GM21528 (cell line): ENCODE results near the gene SLFN5.
A peak's percentile ranks its signal among the peaks of the same experiment; 100 is the strongest.
"Not testable (repeated sequence)": the region's sequence is repeated elsewhere in the genome, so short reads cannot be mapped to it uniquely, and the experiment has no call there.

Experiments
- ATAC-seq: cut with Tn5 transposase; IDR thresholded peaks from one replicate; pipeline ENCODE4 v1.9.1; 2021; ENCODE audit warnings: mild to moderate bottlenecking, moderate library complexity; ENCODE audit not compliant: unreplicated experiment, low FRiP score

The SLFN5 gene

DNA sequence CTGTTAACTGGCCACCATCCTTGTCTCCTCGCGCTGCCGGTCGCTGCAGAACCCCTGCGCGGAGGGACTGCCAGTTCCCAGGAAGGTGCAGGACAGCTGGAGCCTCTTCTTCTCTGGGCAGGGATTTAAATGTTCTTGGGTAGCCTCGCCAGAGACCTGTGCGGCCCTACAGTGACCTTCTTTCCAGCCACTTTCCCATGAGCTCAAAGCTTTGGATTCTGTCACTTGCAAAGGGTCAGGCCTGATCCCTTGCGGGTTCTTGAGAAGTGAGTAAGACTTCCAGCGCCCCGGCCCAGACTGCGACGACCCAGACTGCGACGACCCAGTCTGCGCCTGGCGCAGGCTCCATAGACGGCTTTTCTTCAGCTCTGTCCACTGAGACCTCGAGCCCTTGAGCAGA is 1.4 kb upstream of the SLFN5 start:
- ATAC-seq: no peak

DNA sequence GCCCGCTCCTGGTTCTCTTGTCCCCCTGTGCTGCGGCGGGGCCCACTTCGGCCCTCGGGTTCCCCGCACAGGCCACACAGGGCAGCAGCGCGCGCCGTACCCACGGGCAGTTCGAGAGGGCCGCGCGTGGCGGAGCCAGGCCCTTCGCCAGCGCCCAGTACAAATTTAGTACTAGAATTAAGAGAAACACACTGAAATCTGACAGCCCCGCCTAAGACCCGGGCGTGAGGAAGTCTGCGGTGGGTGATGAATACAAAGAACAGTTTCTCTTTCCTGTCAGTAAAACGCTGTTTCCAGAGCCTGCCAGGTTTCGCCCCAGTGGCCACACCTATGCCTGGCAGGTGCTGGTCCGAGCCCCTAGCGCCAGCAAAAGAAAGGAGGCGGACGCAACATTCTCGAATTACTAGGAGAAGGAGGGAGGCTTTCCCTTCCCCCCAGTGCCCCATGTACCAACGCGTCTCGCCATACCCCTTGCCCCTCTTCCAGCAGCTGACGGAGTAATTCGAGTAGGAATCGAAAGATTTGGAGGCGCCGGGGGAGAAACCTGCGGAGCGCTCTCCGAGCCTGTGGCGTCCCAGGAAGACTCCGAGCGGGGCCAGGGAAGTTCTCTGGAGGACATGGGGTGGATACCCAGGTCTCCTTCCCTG is 591 bp upstream of the SLFN5 start:
- peak; percentile 52 for ATAC-seq

DNA sequence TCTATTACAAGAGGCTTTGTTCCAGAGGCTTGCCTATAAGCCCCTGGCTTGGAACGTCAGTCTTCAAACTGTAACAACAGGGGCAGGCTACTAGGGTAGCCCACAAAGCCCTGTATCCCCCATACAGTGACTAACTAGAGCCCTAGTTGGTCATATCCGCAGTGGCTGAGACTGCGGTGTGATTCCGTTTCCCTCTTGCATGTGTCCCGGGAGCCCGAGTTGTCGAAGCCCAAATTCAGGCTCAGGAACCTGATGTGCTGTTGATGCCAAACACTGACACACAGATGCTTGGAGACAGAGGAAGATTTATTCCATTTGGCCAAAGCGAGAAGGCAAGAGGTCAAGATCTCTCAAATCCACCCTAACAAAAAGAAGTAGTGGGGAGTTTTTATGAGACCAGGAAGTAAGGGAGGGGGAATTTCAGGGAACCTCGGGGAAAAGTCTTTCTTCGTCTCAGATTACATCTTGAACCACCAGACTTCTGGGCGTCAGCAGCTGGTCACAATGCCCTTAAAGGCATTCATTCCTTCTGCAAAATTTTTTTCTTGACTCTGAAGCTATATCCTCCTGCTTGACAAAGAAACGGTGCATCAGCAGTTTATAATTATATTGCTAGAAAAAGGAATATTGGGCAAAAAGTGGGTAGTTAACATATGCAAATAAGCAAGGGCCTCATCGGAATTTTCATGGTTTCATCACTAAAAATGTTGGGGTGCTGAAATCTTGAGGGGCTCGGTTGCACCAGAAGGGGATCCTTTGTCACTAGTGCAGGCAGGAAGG is 879 bp downstream of the SLFN5 start:
- no peak for ATAC-seq

DNA sequence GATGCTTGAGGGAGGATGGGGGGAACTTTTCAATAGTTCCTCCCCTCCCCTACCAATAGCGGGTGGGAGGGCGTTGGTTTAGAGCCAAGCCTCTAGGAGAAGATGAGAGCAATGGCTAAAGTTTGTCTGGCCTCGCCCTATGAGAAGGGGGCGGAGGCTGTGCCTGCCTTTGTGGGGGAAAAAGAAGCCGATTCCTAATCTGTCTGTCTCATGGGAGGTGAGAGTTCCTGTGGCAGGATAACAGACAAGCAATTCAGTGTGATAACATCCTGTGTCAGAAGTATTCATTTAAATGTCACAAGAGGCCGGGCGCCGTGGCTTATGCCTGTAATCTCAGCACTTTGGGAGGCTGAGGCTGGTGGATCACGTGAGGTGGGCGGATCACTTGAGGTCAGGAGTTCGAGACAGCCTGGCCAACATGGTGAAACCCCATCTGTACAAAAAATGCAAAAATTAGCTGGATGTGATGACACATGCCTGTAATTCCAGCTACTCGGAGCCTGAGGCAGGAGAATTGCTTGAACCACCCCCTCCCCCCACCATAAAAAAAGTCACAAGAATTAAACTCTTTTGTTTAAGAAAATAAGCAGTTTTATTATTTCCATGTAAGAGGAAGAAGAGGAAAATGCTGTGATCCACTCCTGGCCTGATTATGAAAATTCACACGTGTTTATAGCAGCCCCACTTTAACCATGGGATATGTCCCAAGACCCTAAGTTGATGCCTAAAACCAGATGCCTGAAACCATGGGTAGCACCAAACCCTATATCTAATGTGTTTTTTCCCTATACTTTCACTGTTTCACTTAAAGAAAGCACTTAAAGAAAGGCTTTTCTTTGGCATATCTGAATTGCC is 1.7 kb downstream of the SLFN5 start:
- ATAC-seq: peak; percentile 32

DNA sequence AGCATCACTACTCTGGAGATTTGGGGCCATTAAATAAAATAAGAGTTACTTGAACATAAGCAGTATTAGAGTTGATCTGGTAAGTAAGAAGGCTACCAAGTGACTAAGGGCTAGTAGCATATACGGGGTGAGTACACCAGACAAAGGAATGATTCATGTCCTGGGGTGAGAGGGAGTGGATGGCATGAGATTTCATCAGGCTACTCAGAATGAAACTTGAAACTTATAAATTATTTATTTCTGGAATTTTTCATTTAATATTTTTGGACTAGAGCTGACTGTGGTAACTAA is 2.3 kb downstream of the SLFN5 start:
- no peak for ATAC-seq

DNA sequence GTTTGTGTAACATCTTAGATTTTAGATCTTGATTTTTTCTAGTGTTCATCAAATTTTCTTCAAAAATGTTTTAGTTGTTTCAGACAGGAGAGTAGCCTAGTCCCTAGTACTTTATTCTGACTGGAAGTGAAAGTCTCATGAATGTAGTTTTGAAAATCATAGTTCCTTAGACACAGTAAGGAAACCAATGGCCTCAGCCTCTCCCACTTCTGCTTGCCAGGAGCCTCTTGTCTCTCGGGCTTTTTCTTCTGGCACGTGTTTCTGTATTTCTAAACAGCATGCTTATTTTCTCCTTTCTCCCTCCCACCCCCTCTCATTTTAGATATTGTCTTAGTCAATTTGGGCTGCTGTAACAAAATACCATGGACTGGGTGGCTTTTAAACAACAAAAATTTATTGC is 9.8 kb downstream of the SLFN5 start:
- no peak for ATAC-seq

DNA sequence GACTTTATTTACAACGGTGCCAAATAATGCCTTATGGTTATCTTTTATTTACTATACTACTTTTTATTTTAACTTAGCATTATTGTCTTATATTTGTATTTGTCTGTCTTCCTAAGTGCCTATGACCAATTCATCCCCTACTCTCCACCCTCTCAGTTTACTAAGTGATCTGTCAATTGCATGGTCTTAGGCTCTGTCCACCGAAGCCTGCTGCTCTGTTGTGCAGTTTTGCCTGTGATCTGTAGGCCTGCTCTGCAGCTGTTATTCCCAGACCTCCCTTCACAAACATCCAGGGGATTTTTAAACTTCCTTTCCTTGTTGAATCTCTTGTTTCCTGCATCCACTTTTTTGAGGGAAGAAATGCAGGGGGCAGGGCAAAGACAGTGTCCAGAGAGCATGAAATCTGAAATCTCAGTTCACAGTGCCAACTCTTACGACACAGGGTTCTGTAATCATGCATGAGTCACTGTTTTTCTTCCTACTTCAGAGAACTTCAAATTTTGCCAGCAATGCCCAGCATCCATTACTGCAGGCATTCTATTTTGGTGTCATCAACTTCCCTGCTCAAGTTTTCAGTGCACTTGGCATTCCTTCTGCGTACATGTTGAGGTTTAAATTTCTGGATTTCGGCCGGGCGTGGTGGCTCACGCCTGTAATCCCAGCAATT is 11.4 kb downstream of the SLFN5 start:
- ATAC-seq: no peak

DNA sequence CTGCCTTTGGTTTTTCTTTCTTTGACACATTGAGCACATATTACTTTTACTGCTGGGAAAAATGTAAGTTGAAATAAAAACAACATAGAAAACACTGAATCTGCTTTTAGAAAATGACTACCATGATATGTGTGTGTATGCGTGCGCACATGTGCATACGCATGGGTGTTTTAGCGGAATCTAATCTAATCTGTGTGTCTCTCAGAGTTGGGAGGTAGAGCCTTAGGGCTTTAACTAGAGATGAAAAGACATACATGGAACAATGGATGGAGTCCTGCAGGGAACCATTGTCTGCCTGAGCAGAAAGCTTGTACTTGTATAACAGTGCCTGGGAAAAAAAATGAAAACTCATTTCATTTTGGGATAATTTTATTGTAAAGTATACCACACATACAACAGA is 12.4 kb downstream of the SLFN5 start:
- no peak for ATAC-seq

DNA sequence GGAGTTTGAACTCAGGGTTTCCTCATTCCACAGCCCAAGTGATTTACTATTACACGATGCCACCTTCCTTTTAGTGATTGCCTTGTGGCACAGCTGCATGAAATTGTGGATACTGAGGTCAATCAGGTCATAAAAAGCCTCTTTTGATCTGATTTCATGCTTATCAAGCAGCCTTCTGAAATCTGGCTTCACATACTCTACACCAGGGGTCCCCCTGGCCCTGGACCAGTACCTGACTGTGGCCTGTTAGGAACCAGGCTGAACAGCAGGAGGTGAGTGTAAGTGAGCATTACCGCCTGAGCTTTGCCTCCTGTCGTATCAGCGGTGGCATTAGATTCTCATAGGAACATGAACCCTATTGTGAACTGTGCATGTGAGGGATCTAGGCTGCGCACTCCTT is 13.8 kb downstream of the SLFN5 start:
- ATAC-seq: no peak

DNA sequence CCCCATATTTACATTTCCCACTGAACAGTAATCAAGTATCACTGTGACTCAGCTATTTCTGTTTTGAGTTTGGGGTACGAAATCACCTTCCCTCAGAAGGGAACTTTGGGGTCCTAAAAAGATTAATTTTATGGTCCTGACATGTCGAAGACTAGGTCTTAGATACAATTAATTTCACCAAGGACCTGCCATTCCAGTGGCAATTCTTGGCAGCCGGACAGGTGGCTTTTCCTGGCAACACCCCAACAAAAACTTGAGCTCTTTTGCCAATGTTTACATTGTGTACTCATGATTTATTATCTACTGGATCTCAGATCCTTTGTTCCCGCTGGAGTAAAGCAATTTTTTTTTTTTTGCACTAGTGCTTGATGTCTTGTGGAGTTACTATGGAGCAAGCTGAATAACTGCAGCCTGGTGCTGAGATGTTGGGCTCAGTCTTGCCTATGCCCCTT is 14.4 kb downstream of the SLFN5 start:
- ATAC-seq: no peak

DNA sequence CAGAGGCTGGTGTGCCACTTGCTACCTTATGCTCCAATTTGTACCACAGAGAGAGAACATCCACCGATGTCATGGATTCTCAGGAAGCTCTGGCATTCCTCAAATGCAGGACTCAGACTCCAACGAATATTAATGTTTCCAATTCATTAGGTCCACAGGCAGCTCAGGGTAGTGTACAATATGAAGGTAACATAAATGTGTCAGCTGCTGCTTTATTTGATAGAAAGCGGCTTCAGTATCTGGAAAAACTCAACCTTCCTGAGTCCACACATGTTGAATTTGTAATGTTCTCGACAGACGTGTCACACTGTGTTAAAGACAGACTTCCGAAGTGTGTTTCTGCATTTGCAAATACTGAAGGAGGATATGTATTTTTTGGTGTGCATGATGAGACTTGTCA is 16.1 kb downstream of the SLFN5 start:
- no peak for ATAC-seq

DNA sequence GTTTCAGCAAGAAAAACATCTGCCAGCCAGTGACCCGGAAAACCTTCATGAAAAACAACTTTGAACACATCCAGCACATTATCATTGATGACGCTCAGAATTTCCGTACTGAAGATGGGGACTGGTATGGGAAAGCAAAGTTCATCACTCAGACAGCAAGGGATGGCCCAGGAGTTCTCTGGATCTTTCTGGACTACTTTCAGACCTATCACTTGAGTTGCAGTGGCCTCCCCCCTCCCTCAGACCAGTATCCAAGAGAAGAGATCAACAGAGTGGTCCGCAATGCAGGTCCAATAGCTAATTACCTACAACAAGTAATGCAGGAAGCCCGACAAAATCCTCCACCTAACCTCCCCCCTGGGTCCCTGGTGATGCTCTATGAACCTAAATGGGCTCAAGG is 22.2 kb downstream of the SLFN5 start:
- no peak for ATAC-seq

DNA sequence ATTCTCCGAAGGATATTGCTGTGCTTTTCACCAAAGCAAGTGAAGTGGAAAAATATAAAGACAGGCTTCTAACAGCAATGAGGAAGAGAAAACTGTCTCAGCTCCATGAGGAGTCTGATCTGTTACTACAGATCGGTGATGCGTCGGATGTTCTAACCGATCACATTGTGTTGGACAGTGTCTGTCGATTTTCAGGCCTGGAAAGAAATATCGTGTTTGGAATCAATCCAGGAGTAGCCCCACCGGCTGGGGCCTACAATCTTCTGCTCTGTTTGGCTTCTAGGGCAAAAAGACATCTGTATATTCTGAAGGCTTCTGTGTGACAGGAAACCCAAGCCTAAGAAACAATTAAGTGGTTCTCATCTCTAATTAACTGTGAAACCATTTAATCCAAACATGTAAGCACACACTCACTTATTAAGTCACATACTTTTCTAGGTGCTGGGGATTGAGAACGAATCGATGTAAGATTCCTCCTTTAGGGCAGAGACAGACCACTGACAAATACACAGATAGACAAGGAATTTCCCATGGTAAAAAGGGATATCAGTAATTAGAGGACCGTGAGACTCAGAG is 22.8 kb downstream of the SLFN5 start:
- ATAC-seq: no peak

DNA sequence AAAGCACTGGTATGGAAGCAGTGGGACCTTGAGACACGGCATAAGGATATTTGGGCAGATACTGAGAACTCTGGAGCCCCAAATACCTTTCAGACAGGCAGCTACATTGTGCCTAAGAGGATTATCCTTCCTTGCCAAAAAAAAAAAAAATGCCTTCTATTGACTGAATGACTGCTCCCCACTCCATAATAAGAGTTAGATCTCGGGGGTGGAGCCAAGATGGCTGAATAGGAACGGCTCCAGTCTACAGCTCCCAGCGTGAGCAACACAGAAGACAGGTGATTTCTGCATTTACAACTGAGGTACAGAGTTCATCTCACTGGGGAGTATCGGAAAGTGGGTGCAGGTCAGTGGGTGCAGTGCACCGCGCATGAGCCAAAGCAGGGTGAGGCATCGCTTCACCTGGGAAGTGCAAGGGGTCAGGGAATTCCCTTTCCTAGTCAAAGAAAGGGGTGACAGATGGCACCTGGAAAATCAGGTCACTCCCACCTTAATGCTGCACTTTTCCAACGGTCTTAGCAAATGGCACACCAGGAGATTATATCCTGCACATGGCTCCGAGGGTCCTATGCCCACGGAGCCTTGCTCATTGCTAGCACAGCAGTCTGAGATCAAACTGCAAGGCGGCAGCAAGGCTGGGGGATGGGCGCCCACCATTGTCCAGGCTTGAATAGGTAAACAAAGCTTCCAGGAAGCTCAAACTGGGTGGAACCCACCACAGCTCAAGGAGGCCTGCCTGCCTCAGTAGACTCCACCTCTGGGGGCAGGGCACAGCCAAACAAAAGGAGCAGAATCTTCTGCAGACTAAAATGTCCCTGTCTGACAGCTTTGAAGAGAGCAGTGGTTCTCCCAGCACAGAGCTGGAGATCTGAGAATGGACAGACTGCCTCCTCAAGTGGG is 31.5 kb downstream of the SLFN5 start:
- ATAC-seq: not testable (repeated sequence)

DNA sequence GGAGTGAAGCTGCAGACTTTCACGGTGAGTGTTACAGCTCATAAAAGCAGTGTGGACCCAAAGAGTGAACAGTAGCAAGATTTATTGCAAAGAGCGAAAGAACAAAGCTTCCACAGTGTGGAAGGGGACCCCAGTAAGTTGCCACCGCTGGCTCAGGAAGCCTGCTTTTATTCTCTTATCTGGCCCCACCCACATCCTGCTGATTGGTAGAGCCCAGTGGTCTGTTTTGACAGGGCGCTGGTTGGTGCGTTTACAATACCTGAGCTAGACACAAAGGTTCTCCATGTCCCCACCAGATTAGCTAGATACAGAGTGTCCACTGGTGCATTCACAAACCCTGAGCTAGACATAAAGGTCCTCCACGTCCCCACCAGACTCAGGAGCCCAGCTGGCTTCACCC is 35.6 kb downstream of the SLFN5 start:
- ATAC-seq: not testable (repeated sequence)

DNA sequence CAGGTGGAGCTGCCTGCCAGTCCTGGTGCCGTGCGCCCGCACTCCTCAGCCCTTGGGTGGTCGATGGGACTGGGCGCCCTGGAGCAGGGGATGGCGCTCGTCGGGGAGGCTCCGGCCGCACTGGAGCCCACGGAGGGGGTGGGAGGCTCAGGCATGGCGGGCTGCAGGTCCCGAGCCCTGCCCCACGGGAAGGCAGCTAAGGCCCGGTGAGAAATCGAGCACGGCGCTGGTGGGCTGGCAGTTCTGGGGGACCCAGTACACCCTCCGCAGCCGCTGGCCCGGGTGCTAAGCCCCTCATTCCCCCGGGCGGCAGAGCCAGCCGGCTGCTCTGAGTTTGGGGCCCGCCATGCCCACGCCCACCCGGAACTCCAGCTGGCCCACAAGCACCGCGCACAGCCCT is 36.0 kb downstream of the SLFN5 start:
- not testable (repeated sequence) for ATAC-seq

DNA sequence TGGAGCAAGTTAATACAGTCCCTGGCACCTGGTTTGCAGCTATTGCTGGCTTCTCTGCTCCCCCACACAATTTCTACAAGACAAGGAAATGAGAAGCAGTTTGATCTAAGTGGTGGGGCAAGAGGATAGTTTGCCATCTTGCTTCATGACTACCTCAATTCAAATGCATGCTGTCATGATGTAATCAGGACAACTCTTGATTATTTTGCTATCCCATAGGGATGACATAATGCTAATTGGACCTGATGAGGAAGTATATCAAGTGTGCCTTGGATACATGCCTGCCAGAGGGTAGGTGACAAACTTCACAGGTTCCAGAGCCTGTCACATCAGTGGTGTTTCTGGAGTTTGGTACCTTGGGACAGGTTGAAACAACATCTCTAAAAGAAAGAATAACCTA is 40.9 kb downstream of the SLFN5 start:
- no peak for ATAC-seq

DNA sequence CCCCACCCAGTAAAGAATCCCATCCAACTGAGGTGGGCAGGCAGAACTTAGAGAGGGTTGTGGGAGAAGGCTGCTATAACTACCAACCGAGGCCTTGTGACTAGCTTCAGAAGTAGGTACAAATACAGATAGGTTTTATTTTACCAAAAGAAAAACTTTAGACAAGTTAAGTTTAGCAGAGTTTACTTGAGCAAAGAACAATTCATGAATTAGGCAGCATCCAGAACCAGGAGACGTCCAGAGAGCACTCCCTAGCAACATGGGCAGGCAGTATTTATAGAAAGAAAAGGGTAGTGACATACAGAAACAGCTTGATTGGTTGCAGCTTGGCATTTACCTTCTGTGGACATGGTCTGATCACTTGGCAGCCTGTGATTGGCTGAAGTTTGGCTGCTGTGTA is 42.1 kb downstream of the SLFN5 start:
- ATAC-seq: no peak

DNA sequence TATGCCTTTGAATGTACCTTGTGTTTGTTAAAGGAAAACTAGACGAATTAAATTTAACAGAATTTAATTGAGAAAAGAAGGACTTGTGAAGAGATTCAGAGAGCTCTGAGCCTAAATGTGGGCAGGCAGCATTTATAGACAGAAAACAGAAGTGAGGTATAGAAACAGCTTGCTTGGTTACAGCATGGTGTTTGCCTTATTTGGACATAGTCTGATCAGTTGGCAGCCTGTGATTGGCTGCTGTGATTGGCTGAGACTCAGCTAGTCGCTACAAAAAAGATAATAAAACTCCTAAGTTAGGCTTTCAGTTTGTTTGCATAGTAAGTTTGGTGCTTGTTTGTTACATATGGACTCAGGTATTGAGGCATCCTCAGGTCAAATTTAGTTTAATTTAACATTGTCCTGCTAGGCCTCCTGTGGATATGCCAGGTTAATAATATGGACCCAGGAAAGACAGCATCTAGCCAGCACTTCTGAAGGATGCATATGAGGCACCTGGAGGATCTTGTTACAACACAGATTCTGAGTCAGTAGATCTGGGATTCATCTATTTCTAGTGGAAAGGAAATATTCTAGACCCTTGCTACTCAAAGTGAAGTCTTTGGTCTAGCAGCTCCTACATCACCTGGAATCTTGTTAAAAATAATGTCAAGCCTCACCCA is 43.4 kb downstream of the SLFN5 start:
- ATAC-seq: no peak
